HG03565 (cell line): ENCODE results near the gene IL26.
A peak's percentile ranks its signal among the peaks of the same experiment; 100 is the strongest.
"Not testable (repeated sequence)": the region's sequence is repeated elsewhere in the genome, so short reads cannot be mapped to it uniquely, and the experiment has no call there.

Source experiments
- ATAC-seq: cut with Tn5 transposase; IDR thresholded peaks from one replicate; pipeline ENCODE4 v1.9.1; 2021; ENCODE audit warnings: mild to moderate bottlenecking, moderate library complexity; ENCODE audit not compliant: unreplicated experiment

IL26 gene

DNA sequence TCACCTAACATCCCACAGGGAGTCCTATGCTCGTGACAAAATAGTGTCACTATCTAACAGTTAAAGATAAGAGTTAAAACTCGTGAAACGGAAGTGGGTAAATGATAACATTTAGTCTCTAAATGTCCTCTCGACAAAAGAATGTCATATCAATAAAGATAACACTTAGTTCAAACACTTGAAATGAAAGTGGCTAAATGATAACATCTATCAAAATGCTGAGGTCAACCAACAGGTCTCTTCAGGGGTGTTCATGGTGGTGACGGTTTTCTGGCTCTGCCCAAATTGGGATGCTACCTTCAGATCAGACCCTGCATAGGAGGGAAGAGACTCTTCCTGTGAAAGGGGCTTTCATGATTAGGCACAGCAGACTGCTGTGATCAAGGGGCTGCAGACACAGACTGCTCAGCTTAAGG is 22.1 kb downstream of the IL26 start:
- ATAC-seq = no peak

GRCh38 chr12:68200854-68201253 is 24.8 kb downstream of the IL26 start:
- no peak for ATAC-seq

GRCh38 chr12:68199127-68199526 is 26.5 kb downstream of the IL26 start:
- no peak for ATAC-seq

DNA sequence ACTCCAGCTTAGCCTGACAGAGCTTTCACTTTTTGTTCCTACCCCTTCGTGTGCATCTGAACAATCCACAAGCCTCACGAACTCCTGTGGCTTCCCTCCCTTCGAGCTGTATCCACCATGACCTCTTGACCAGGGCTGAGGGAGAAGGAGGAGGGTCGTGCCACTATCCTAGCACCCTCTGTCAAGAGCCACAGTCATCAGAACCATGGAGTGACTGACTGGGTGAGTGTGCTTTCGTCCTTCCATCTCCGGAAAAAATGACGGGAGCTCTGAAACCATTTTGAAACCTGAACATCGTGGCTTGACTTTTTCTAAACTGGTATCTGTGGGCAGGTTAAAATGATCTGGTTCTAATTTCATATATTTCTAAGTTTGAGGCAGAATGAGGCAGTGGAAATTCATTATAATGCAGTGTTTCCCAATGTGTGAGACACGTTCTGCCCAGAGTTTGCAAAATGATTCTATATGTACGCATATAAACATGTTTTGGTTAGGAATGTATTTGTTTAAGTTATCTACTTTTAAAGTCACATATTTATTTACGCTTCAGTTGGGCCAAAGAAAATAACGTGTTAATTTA is 27.0 kb downstream of the IL26 start:
- ATAC-seq = no peak

- no peak for ATAC-seq
These were observed 35.3 kb downstream of the IL26 start for GRCh38 chr12:68190301-68190700.

DNA sequence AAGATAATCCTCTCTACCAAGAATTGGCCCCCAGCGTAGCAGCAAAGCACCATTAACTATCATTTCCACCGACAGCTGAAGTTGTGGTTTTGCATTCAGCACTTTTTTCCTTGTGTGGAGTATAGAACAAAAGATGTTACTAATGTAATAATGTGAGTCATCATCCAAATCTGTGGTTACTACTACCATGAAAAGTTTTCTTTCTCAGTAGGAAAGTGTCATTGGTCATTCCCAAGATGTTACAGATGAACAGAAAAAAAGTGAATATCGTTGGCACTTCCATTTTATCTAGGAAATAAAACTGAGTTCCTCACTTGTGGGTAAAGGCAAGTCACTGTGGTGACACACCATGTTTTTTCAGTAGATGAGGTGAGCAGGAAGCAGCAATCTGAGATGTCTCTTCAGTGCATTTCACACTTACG is 35.8 kb downstream of the IL26 start:
- no peak for ATAC-seq

DNA sequence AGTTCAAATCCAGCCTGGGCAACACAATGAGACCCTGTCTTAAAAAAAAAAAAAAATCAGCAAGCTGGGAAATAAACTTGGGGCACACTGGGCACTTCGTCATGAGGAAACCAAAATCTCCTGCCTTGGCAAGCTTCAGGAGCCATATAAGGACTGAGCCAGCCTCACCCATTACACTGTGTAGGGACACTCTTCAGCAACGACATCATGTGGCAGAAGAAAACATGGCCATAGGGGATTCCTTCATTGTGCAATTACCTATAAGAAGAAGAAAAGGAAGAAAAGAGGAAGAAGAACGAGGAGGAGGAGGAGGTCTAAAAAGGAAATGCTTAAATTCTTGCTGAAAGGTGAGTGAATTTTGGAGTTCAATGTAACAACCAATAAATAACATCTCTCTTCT is 40.0 kb downstream of the IL26 start:
- no peak for ATAC-seq

GRCh38 chr12:68180792-68181744 is 44.5 kb downstream of the IL26 start:
- peak; percentile 56 for ATAC-seq

- ATAC-seq = no peak
These were observed 46.7 kb downstream of the IL26 start for GRCh38 chr12:68178774-68179439.

- no peak for ATAC-seq
These were observed 47.4 kb downstream of the IL26 start for GRCh38 chr12:68178184-68178583.

- ATAC-seq = no peak
These were observed 48.0 kb downstream of the IL26 start for GRCh38 chr12:68177562-68177961.

DNA sequence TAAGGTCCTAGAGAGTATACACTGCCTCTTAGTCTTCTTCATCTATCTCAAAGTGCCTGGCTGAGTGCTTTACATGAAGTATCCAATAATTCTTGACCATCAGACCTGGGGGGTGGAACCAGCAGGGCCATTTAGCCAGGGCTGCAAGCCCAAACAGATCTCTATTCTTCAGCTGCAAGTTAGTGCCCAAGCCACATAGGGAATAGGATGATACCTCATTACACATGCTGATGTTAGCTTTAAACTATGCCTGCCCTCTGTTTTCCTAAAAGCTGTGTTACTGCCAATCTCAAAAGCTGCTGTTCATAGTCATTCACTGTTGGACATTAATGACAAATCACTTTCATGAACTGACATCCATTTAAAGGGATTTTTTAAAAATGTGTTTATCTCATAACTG is 49.4 kb downstream of the IL26 start:
- no peak for ATAC-seq

DNA sequence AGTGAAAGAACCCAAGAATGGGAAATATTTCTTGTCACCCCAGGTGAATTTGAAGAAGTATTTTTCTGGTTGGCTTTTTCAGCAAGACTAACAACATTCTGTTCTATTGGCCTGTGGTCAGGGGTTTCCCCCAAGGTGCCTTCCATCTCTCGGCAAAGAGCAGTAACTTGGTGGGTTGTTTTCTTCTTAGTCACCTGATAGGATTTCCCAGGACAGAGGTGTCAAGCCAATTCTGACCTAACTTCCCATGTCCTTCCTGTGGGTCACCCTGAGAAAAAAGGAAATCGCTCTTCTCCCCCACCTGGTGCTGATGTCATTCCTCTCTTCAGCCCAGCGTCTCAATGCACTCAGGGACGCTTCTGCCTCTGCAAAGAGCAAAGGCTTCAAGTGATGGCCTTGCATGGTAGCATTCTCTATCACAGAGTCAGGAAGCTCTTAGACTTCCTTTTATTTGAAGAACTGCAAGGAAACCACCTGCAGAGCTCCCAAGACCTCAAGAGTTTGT is 50.0 kb downstream of the IL26 start:
- peak; percentile 80 for ATAC-seq

GRCh38 chr12:68174761-68175160 is 50.8 kb downstream of the IL26 start:
- ATAC-seq = not testable (repeated sequence)

DNA sequence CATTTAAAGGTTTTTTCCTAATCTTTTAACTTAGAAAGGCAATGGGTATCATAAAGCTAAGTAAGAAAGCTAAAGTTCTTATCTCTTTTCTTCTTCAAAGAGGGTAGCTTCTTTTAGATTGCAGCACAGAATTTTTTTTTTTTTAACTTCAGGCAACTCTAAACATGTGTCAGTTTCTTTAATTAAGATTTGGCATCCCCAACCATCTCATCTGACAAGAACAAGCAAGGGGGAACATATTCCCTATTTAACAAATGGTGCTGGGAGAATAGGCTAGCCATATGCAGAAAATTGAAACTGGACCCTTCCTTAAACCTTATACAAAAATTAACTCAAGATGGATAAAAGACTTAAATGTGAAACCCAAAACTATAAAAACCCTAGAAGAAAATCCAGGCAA is 51.8 kb downstream of the IL26 start:
- no peak for ATAC-seq

- ATAC-seq = no peak
These were observed 54.9 kb downstream of the IL26 start for GRCh38 chr12:68170726-68171125.

DNA sequence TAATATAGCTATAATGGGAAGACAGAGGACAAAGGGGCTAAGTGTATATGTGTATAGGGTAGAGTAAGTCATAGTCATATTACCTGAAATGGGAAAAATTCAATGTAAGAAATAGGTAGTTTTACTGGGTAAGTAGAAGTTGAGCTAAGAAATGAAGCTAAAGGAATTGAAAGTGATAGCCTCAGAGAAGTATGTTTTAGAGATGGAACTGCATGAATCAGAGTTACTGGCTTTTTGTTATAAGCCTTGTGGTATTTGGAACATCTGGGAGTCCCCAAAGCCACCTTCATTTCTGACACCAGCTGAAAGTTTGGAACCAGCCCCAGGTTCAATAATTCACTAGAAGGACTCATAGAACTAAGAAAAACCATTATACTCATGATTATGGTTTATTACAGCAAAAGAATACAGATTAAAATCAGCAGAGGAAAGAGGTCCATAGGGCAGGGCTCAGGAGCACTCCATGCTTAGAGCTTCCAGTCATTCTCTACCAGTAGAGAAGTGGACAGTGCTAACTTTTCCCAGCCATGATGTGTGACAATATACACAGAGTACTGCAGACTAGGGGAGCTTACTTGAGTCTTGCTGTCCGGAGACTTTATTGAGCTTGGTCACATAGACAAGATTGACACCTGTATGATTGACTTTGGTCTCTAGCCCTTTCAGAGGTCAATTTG is 56.3 kb downstream of the IL26 start:
- no peak for ATAC-seq

DNA sequence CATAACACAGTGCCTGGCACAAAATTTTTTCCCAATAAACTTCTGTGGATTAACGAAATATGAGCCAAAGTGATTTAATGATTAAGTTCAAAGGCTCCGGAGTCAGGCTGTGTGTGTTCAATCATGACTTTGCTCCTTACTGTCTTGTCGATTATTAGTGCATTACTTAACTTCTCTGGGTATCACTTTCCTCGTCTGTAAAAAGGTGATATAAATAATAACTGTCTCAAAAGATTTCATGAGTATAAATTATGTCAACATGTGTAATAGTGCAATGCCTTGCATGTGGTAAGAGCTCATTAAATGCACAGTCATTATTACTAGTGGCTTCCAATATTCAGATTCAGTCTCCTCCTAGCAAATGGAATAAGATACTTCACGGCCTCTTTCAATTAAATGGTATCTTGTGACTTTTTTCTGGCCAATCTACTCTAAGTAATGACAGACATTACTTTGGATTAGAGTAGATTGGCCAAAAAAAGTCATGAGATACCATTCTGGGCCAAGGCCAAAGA is 59.2 kb downstream of the IL26 start:
- no peak for ATAC-seq

DNA sequence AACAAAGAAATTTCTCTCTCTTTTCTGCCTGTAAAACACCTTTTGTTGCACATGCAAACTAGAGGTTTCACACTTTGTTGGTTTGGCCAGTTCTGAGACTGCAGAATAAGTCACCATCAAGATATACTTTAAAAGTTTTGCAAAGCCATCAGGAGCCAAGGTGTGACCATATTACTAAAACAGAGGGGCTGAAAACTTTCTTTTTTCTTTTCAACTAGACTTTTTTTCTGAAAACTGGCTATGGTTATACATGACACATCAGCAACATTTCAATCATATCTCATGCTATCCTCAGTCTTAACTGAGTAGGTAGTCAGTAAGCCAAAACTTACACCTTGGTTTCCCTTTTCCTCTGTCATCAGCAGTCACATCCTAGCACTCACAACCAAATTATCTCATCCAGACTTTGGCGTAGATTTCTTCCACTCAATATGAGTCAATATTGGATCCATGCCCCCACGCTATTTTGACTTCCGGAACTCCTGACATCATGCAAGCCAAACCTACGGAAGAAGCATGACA is 62.0 kb downstream of the IL26 start:
- peak; percentile 35 for ATAC-seq

GRCh38 chr12:68162374-68162773 is 63.2 kb downstream of the IL26 start:
- ATAC-seq = no peak
